HepG2 (cell line): Measurements from ENCODE around the gene RFFL. TPM values are rescaled to one million over a fixed set of nuclear protein-coding genes. Genes with fewer than 3 reads are reported as not detected.
A peak's percentile ranks its signal among the peaks of the same experiment; 100 is the strongest.

Experiments used
- AGO2 ChIP-seq: fragments of 200-400 bp; formaldehyde crosslinking; optimal IDR thresholded peaks from 2 replicates; pipeline ENCODE3; 2017; ENCODE audit warnings: mild to moderate bottlenecking, low read depth, low read length, moderate library complexity
- ARNTL ChIP-seq: sonication (generic); formaldehyde crosslinking; IDR thresholded peaks from 2 replicates; pipeline ENCODE4 v1.4.0; 2020; ENCODE audit warnings: mild to moderate bottlenecking, missing genetic modification reagents
- ETS1 ChIP-seq: sonication (generic); formaldehyde crosslinking; IDR thresholded peaks from 2 replicates; pipeline ENCODE4 v1.4.0; 2020; ENCODE audit warnings: missing genetic modification reagents
- HINFP ChIP-seq: sonication (generic); formaldehyde crosslinking; IDR thresholded peaks from 2 replicates; pipeline ENCODE4 v1.4.0; 2020; ENCODE audit warnings: low read depth, mild to moderate bottlenecking, missing genetic modification reagents
- MAX ChIP-seq: IDR thresholded peaks from 2 replicates; pipeline ENCODE4 v1.6.1; 2012; ENCODE audit warnings: inconsistent platforms
- MYPOP ChIP-seq: sonication (generic); formaldehyde crosslinking; IDR thresholded peaks from 2 replicates; pipeline ENCODE4 v1.8.1; 2023; ENCODE audit warnings: mild to moderate bottlenecking, moderate library complexity, missing genetic modification reagents
- SKIL ChIP-seq: sonication (generic); formaldehyde crosslinking; IDR thresholded peaks from 2 replicates; pipeline ENCODE4 v1.8.0; 2022; ENCODE audit warnings: missing genetic modification reagents, mild to moderate bottlenecking, moderate library complexity, borderline replicate concordance
- SOX13 ChIP-seq, 3 experiments: fragments of 450-650 bp in 1 of 3; sonication (generic) in 1 of 3; formaldehyde crosslinking in 1 of 3; IDR thresholded peaks in 2 of 3; conservative IDR thresholded peaks in 1 of 3; 2 replicates each; pipeline versions ENCODE4 v1.5.0 to v1.6.1; 2016 to 2020; ENCODE audit warnings: antibody characterized with exemption in 1 of 3, mild to moderate bottlenecking in 1 of 3, missing compliant biosample characterization in 1 of 3, missing genetic modification reagents in 1 of 3, moderate library complexity in 1 of 3
- TBP ChIP-seq: sonication (generic); formaldehyde crosslinking; IDR thresholded peaks from 2 replicates; pipeline ENCODE4 v1.5.0; 2020; ENCODE audit warnings: missing genetic modification reagents
- TEF ChIP-seq: sonication (generic); formaldehyde crosslinking; IDR thresholded peaks from 2 replicates; pipeline ENCODE4 v1.5.0; 2020; ENCODE audit warnings: missing genetic modification reagents
- ZNF512B ChIP-seq: sonication (generic); formaldehyde crosslinking; IDR thresholded peaks from 2 replicates; pipeline ENCODE4 v1.5.1; 2020; ENCODE audit warnings: missing genetic modification reagents, mild to moderate bottlenecking, borderline replicate concordance
- ZNF644 ChIP-seq: IDR thresholded peaks from 2 replicates; pipeline ENCODE4 v1.6.1; 2016; ENCODE audit warnings: low read depth
- ZNF784 ChIP-seq: sonication (generic); formaldehyde crosslinking; IDR thresholded peaks from 2 replicates; pipeline ENCODE4 v1.5.1; 2020; ENCODE audit warnings: missing genetic modification reagents, mild to moderate bottlenecking, borderline replicate concordance
- polyA plus RNA-seq, 8 experiments: library from polyadenylated mRNA; depleted of rRNA in 3 of 8; stranded (reverse) in 7 of 8; unstranded in 1 of 8; fragments of >200 nt; fragmentation: Illumina TruSeq in 4 of 8; extraction: Trizol in 4 of 8; gene quantifications; 2 replicates each; pipeline versions ENCODE4 v1.2.1 to v1.2.3, GENCODE V29; 2011 to 2016; ENCODE audit warnings: low read depth in 4 of 8, missing spikeins in 1 of 8, mixed read lengths in 1 of 8; ENCODE audit not compliant: insufficient read depth in 1 of 8
- total RNA-seq, 5 experiments: library from RNA; depleted of rRNA; stranded (reverse); fragments of >200 nt; fragmentation: Illumina TruSeq; extraction: Trizol; gene quantifications; 2 replicates each; pipeline ENCODE4 v1.2.3, GENCODE V29; 2016; ENCODE audit warnings: low read depth in 1 of 5

RFFL gene
- total and polyA plus RNA-seq, 2 of the 13 experiments (the other 11 are each of a cell fraction or from before 2014, with no cell fraction given), result 24.3 to 48.6 TPM

GRCh38 chr17:35088881-35089585, 25.5 kb upstream of the RFFL start (continued):
- TF ChIP-seq TEF (CRISPR knock-in tag), result no peak
- no peak for TF ChIP-seq HINFP (CRISPR knock-in tag)
- peak; percentile 31; the same call in 1 of the 2 replicates for TF ChIP-seq ETS1
- no peak for TF ChIP-seq ZNF512B (CRISPR knock-in tag)
- TF ChIP-seq ARNTL, result no peak
- peak; percentile 48; the same call in 1 of the 2 replicates for TF ChIP-seq SKIL
- TF ChIP-seq AGO2, result peak; percentile 81
- TF ChIP-seq MYPOP, result 0 out of 2 replicates have a peak, but pooled peaks have one; percentile 47
- no peak for TF ChIP-seq SOX13 (IDR thresholded peaks at IDR 0.05)
- TF ChIP-seq SOX13 (CRISPR knock-in tag; conservative IDR thresholded peaks at IDR 0.05 in 1 of 2, IDR thresholded peaks at IDR 0.05 in 1 of 2), result peak in 1 of 2 experiments; percentile 3; a peak in 1 of 4 replicates
- no peak for TF ChIP-seq ZNF784 (CRISPR knock-in tag)
- peak; percentile 55 for TF ChIP-seq MAX
- TF ChIP-seq TBP (CRISPR knock-in tag), result no peak
- no peak for TF ChIP-seq ZNF644 (CRISPR knock-in tag)
